ENCODE results near the gene FGF22.
A peak's percentile ranks its signal among the peaks of the same experiment; 100 is the strongest.
"Not testable (repeated sequence)": the region's sequence is repeated elsewhere in the genome, so short reads cannot be mapped to it uniquely, and the experiment has no call there.

Gene FGF22

DNA sequence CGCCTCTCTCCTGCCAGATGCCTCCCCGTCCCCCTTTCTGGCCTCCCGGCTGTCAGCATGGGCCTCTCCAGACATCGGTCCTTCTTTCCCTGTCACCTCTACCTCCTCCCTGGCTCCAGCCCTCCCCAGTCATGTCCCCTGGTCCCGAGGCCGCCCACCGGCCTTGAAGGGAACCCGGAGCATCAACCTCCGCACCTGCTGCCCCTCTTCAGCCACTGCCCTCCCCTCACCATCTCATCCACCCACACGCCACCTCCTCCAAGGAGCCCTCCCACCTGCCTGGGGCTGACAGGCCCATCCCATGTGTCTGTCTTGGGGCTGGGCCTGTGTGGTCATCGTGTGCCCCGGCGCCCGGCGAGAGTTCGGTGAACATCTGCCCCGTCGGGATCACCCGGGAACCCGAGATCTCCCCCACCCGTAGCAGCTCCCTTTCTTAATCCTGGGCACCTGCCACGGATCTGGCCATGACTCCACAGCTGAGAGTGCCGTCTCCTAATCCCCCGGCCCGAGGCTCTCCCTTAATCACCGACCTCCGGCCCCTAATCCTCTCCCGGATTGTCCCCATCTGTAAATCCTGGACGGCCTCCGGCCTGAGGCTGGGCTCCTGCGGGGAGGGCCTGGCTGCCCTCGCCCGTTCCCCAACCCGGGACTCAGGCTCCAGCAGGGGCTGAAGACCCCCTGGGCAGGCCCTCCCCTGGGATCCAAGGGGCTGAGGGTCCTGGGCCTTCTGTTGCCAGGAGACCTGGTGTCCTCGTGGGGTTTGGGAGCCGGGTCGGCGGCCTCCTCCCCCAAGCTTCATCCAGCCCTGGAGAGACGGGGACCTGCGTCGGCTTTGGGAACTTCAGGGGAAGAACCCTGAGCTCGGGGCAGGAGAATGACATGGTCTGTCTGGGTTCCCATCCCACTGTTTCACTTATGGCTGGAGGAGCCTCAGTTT lies 44.1 kb upstream of the FGF22 start:
- no peak for FAIRE-seq
- TF ChIP-seq POU2F2 (IDR thresholded peaks at IDR 0.05; ENCODE audit: low read depth, low read length) (no peak), POLR2A (IDR thresholded peaks at IDR 0.05; ENCODE audit: low read depth, low read length) (no peak), TAF1 (IDR thresholded peaks at IDR 0.05; ENCODE audit: low read depth, low read length) (no peak), POLR2AphosphoS5 (IDR thresholded peaks at IDR 0.05; ENCODE audit: low read depth, low read length) (no peak), SPI1 (IDR thresholded peaks at IDR 0.05; ENCODE audit: low read depth, low read length) (no peak), PAX5 (IDR thresholded peaks at IDR 0.05; ENCODE audit: insufficient read depth, low read length, severe bottlenecking) (no peak)
- DNase-seq (ENCODE audit: insufficient read length, low spot score), result no peak

DNA sequence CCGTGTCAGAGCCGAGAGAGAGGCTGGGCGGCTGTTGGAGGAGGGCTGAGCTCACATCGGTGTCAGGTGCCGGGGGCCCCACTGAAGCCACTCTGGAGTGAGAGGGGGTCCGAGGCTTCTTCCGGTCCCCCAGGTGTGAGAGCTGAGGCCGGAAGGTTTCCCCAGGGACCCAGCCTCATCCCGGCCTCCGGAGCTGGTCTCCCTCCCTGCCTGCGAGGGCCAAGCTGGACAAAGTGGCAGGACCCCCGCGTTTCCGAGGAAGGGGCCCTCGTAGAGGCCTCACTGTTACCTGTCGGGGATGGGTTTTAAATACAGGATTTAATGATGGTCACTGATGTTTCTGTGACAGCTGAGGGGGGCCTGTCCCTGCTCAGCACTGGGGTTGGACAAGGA lies 43.4 kb upstream of the FGF22 start:
- TF ChIP-seq PAX5 (IDR thresholded peaks at IDR 0.05; ENCODE audit: insufficient read depth, low read length, severe bottlenecking), result no peak
- no peak for TF ChIP-seq SPI1 (IDR thresholded peaks at IDR 0.05; ENCODE audit: low read depth, low read length)
- no peak for TF ChIP-seq POLR2AphosphoS5 (IDR thresholded peaks at IDR 0.05; ENCODE audit: low read depth, low read length)
- TF ChIP-seq POLR2A (IDR thresholded peaks at IDR 0.05; ENCODE audit: low read depth, low read length), result no peak
- TF ChIP-seq POU2F2 (IDR thresholded peaks at IDR 0.05; ENCODE audit: low read depth, low read length), result no peak
- no peak for TF ChIP-seq TAF1 (IDR thresholded peaks at IDR 0.05; ENCODE audit: low read depth, low read length)
- no peak for DNase-seq (ENCODE audit: insufficient read length, low spot score)
- no peak for FAIRE-seq

DNA sequence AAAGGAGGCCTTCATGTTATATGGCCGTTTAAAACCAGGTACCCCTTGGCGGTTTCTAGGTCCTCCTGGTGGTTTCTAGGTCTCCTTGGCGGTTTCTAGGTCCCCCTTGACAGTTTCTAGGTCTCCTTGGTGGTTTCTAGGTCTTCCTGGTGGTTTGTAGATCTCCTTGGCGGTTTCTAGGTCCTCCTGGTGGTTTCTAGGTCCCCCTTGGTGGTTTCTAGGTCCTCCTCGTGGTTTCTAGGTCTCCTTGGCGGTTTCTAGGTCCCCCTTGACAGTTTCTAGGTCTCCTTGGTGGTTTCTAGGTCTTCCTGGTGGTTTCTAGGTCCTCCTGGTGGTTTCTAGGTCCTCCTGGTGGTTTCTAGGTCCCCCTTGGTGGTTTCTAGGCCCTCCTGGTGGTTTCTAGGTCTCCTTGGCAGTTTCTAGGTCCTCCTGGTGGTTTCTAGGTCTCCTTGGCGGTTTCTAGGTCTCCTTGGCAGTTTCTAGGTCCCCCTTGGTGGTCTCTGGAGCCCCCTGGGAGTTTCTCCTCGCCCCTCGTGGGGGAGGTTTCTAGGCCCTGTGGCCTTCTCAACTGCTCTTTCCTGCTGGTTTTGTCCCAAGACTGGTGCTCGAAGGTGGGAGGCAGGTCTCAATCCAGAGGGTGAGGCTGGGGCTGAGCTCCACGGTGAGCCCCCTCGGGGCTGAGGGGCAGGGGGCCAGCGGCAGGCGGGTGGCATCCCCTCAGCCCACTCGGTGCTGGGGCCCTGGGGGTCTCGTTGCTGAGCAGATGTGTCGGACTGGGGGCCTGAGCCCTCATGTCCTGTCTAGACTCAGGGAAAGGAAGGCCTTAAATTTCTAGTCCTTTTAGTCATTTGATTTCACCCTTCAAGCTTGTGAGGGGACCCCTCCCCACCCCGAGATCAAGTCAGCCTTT lies 42.0 kb upstream of the FGF22 start:
- TF ChIP-seq POU2F2 (IDR thresholded peaks at IDR 0.05; ENCODE audit: low read depth, low read length) (no peak), TAF1 (IDR thresholded peaks at IDR 0.05; ENCODE audit: low read depth, low read length) (no peak), PAX5 (IDR thresholded peaks at IDR 0.05; ENCODE audit: insufficient read depth, low read length, severe bottlenecking) (no peak), POLR2AphosphoS5 (IDR thresholded peaks at IDR 0.05; ENCODE audit: low read depth, low read length) (no peak), SPI1 (IDR thresholded peaks at IDR 0.05; ENCODE audit: low read depth, low read length) (no peak), POLR2A (IDR thresholded peaks at IDR 0.05; ENCODE audit: low read depth, low read length) (no peak)
- FAIRE-seq, result no peak
- DNase-seq (ENCODE audit: insufficient read length, low spot score), result no peak

DNA sequence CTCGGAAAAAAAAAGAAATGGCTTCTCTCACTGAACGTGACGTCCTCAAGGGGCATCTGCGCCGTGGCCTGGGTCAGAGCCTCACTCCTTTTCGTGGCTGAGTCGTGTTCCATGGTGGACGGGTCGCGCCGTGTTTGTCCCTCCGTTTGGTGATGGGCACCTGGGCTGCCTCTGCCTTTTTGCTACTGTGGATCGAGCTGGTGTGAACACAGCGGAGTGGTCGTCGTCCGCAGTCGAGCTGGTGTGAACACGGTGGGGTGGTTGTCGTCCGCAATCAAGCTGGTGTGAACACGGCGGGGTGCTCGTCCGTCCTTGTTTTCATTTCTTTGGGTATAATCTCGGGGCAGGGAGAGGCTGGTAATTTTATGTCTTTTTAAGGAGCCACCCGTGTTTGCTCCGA lies 38.4 kb upstream of the FGF22 start:
- FAIRE-seq (no peak), DNase-seq (ENCODE audit: insufficient read length, low spot score) (no peak)
- TF ChIP-seq PAX5 (IDR thresholded peaks at IDR 0.05; ENCODE audit: insufficient read depth, low read length, severe bottlenecking), result no peak
- TF ChIP-seq POLR2A (IDR thresholded peaks at IDR 0.05; ENCODE audit: low read depth, low read length), result no peak
- no peak for TF ChIP-seq TAF1 (IDR thresholded peaks at IDR 0.05; ENCODE audit: low read depth, low read length)
- no peak for TF ChIP-seq SPI1 (IDR thresholded peaks at IDR 0.05; ENCODE audit: low read depth, low read length)
- TF ChIP-seq POU2F2 (IDR thresholded peaks at IDR 0.05; ENCODE audit: low read depth, low read length), result no peak
- TF ChIP-seq POLR2AphosphoS5 (IDR thresholded peaks at IDR 0.05; ENCODE audit: low read depth, low read length), result no peak

DNA sequence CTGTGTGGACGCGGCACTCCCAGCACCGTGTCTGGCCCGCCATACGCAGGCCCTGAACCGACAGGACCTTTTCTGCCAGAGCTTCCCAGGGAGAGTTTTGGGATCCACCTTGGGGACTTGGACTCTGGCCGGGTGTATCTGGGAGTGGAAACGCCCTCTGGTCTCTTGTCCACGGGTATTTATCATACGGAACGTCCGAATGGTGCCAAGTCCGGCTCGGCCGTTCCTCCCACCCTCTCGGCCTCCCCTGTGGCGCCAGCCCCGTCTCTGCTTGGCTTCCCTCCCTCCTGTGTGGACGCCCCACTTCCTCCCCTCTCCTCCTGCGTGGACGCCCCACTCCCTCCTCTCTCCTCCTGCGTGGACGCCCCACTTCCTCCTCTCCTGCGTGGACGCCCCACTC lies 37.9 kb upstream of the FGF22 start:
- FAIRE-seq, result no peak
- DNase-seq (ENCODE audit: insufficient read length, low spot score), result no peak
- TF ChIP-seq POLR2AphosphoS5 (IDR thresholded peaks at IDR 0.05; ENCODE audit: low read depth, low read length) (no peak), POLR2A (IDR thresholded peaks at IDR 0.05; ENCODE audit: low read depth, low read length) (no peak), PAX5 (IDR thresholded peaks at IDR 0.05; ENCODE audit: insufficient read depth, low read length, severe bottlenecking) (no peak), POU2F2 (IDR thresholded peaks at IDR 0.05; ENCODE audit: low read depth, low read length) (no peak), SPI1 (IDR thresholded peaks at IDR 0.05; ENCODE audit: low read depth, low read length) (no peak), TAF1 (IDR thresholded peaks at IDR 0.05; ENCODE audit: low read depth, low read length) (no peak)

DNA sequence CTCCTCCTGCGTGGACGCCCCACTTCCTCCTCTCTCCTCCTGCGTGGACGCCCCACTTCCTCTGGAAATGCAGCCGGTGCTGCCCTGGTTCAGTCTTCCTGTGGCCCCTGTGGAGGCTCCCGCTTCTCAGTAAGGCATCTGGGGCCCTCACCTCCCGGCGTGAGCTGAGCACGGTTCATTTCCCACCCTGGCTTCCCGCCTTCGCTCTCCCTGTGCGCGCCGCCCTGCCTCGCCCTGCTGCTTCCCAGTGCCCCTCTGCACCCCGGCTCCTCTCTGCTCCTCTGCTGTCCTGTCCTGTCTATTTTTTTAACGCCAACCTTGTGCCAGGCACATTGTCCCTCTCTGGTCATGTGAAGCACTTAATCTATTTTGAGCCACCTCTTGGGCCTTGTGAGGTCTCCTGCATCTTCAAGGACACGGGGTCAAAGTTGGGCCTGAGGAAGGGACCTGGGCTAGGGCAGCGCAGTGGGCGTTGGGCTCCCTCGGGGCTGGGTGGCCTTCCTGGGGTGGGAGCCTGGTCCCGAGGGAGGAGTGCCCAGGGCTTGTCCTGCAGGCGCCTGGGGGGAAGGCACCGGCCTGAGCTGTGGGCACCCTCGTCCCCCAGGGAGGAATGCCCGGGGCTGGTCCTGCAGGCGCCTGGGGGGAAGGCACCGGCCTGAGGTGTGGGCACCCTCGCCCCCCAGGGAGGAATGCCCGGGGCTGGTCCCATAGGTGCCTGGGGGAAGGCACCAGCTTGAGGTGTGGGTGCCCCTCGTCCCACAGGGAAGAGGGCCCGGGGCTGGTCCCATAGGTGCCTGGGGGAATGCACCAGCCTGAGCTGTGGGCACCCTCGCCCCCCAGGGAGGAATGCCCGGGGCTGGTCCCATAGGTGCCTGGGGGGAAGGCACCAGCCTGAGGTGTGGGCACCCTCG lies 37.0 kb upstream of the FGF22 start:
- FAIRE-seq (no peak), DNase-seq (ENCODE audit: insufficient read length, low spot score) (no peak)
- no peak for TF ChIP-seq PAX5 (IDR thresholded peaks at IDR 0.05; ENCODE audit: insufficient read depth, low read length, severe bottlenecking)
- no peak for TF ChIP-seq POU2F2 (IDR thresholded peaks at IDR 0.05; ENCODE audit: low read depth, low read length)
- TF ChIP-seq POLR2A (IDR thresholded peaks at IDR 0.05; ENCODE audit: low read depth, low read length), result no peak
- no peak for TF ChIP-seq SPI1 (IDR thresholded peaks at IDR 0.05; ENCODE audit: low read depth, low read length)
- no peak for TF ChIP-seq TAF1 (IDR thresholded peaks at IDR 0.05; ENCODE audit: low read depth, low read length)
- no peak for TF ChIP-seq POLR2AphosphoS5 (IDR thresholded peaks at IDR 0.05; ENCODE audit: low read depth, low read length)

DNA sequence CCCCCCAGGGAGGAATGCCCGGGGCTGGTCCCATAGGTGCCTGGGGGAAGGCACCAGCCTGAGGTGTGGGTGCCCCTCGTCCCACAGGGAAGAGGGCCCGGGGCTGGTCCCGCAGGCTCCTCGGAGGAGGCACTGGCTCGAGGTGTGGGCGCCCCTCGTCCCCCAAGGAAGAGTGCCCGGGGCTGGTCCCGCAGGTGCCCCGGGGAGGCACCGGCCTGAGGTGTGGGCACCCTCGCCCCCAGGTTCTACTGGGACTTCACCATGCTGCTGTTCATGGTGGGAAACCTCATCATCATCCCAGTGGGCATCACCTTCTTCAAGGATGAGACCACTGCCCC lies 36.4 kb upstream of the FGF22 start:
- not testable (repeated sequence) for FAIRE-seq; DNase-seq (ENCODE audit: insufficient read length, low spot score)

DNA sequence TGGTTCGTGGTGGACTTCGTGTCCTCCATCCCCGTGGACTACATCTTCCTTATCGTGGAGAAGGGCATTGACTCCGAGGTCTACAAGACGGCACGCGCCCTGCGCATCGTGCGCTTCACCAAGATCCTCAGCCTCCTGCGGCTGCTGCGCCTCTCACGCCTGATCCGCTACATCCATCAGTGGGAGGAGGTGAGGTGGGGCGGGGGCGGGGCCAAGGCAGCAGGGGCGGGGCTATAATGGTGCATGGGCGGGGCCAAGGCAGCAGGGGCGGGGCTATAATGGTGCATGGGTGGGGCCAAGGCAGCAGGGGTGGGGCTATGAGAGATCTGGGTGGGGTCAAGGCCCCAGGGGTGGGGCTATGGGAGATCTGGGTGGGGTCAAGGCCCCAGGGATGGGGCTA lies 35.9 kb upstream of the FGF22 start:
- peak; percentile 38 for FAIRE-seq
- DNase-seq (ENCODE audit: insufficient read length, low spot score), result not testable (repeated sequence)

DNA sequence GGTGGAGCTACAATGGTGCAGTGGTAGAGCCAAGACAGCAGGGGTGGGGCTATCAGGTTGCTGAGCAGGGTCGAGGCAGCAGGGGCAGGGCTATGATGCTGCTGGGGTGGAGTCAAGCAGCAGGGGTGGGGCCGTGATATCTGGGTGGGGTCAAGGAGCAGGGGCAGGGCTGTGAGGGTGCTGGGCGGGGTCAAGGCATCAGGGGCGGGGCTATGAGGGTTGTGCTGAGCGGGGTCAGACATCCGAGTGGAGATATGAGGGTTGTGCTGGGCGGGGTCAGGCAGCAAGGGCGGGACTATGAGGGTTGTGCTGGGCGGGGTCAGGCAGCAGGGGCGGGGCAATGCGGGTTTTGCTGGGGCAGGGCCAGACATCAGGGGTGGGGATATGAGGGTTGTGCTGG lies 35.3 kb upstream of the FGF22 start:
- peak; percentile 66 for DNase-seq (ENCODE audit: insufficient read length, low spot score)
- TF ChIP-seq POLR2AphosphoS5 (IDR thresholded peaks at IDR 0.05; ENCODE audit: low read depth, low read length) (no peak), POU2F2 (IDR thresholded peaks at IDR 0.05; ENCODE audit: low read depth, low read length) (no peak), PAX5 (IDR thresholded peaks at IDR 0.05; ENCODE audit: insufficient read depth, low read length, severe bottlenecking) (no peak), POLR2A (IDR thresholded peaks at IDR 0.05; ENCODE audit: low read depth, low read length) (no peak), SPI1 (IDR thresholded peaks at IDR 0.05; ENCODE audit: low read depth, low read length) (no peak), TAF1 (IDR thresholded peaks at IDR 0.05; ENCODE audit: low read depth, low read length) (no peak)
- FAIRE-seq, result peak; percentile 81

DNA sequence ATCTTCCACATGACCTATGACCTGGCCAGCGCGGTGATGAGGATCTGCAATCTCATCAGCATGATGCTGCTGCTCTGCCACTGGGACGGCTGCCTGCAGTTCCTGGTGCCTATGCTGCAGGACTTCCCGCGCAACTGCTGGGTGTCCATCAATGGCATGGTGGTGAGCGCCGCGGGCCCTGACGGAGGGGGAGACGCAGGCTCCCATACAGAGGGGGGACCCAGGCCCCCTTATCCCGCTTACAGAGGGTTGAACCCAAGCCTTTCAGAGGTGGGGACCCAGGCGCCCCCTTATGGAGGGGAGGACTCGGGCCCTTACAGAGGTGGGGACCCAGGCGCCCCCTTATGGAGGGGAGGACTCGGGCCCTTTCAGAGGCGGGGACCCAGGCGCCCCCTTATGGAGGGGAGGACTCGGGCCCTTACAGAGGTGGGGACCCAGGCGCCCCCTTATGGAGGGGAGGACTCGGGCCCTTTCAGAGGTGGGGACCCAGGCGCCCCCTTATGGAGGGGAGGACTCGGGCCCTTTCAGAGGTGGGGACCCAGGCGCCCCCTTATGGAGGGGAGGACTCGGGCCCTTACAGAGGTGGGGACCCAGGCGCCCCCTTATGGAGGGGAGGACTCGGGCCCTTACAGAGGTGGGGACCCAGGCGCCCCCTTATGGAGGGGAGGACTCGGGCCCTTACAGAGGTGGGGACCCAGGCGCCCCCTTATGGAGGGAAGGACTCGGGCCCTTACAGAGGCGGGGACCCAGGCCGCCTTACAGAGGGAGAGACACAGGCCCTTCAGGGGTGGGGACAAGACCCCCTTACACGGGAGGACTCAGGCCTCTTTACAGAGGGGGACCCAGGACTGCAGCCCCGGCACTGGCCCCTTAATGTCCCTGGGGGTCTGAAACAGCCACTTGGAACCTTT lies 34.4 kb upstream of the FGF22 start:
- FAIRE-seq; DNase-seq (ENCODE audit: insufficient read length, low spot score): not testable (repeated sequence)

Measured in GM12891 (cell line).